ENCODE results near the gene TDRKH.

TDRKH gene

DNA sequence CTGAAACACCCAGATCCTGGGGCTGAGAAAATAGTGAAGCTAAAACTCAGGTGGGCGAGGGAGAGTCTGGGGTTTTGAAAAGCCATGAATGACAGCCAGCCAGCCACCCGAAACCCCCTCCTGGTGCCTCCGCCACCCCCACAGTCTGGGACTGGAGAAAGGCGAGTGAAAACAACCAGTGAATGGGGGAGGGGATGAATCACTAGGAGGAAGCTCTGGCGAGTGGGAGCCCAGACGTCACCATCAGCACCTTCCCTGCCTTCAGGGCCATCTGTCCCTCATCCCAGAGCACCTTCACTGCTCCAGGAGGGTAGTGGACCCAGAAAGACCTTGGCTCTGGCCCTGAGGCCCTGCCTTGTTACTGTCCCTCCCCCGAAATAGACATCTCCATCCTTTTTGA, 32.1 kb upstream of the TDRKH start:
- no peak for DNase-seq (ENCODE audit: low spot score)

DNA sequence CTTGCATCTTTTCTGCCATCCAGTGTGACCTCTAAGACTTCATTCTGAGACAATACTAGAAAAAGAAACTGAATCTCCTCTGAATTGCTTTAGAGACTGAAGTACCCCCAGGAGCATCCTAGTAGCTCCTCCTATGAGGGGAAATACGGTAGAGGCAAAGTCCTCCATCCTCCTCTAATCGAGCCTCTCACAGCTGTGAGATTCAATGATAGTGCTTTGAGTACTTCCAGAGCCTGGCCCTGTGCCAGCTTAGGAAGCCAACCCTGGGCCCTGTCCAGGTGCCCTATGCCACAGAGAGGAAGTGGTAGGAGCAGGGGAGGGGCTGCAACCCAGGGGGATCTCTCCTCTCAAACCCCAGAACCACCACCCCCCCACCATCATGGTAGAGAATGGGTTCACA, 30.6 kb upstream of the TDRKH start:
- DNase-seq (ENCODE audit: low spot score), result no peak

DNA sequence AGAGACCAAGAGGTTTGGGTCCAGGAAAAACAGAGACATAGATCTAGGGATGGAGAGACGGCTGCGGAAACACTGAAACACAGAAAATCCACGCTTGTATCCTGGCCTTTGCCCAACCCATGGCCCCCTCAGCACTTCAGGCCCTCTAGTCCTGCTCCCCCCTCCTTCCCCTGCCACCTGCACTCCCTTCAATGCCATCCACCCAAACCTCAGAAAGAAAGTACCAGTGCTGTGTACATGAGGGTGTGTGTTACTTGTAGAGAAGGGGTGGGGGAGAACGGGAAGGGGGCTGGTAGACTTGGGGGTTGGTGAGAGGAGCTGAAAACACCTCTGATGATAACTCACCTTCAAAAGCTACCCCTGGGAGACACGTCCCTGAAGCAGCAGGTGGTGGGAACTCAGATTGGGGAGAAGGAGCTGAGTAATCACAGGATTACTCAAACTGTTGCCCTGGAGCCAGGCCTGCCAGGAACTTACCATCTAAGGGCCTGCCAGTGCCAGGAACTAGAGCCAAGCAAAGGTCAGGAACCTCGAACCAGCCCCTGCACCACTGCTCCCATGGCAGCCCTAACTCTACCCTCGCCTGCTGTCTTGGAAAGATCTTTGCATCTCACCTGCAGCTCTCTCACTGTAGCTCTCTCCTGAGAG, 29.8 kb upstream of the TDRKH start:
- DNase-seq (ENCODE audit: low spot score), result no peak

GRCh38 chr1:151819227-151819835, 29.0 kb upstream of the TDRKH start:
- DNase-seq (ENCODE audit: low spot score), result no peak

DNA sequence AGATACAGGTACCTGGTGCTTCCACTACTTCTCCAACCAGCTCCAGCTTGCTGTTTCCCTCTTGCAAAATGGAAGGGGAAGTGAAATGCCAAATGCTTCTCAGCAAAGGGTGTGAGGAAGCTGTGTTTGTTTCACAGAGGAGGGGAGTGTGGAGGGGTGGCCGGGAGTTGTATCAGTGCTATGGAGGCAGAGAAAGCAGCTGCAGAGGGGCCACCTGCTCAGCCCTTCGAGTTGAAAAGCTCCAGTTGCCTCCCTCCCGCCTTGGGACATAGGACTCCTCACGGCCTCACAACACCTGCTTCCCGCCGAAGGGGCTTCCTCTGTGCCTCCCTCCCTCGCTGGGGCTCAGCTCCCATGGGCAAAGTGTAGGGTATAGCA, 27.0 kb upstream of the TDRKH start:
- no peak for DNase-seq (ENCODE audit: low spot score)

GRCh38 chr1:151816548-151817352, 26.4 kb upstream of the TDRKH start:
- DNase-seq (ENCODE audit: low spot score), result no peak

DNA sequence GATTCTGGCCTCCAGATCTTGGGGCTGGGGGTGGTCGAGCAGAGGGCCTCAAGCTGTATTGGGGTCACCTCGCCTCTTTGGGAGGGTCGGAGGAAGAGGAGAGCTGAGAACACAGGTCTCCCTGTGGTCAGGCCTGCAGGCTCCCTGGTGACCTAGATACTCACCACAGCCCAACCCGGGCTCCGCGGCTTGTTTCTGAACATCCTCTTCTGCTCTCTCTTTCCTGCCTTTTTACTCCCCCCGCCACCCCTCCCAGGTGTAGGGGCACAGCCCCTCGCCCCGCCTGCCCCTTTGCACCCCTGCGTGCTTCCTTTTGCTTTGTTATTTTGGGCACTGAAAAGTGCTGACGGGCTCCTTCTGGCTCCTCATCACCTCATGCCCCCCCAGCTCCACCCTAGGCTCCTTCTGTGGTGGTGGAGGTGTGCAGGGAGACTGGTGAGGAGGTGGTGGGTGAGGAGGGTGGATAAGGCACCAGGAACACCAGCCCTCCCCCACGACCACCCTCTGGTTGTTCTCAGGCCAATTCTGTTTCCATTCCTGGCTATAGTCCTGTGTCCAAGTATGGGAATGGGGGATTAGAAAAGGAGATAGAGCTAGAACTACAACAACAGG, 25.5 kb upstream of the TDRKH start:
- no peak for DNase-seq (ENCODE audit: low spot score)

DNA sequence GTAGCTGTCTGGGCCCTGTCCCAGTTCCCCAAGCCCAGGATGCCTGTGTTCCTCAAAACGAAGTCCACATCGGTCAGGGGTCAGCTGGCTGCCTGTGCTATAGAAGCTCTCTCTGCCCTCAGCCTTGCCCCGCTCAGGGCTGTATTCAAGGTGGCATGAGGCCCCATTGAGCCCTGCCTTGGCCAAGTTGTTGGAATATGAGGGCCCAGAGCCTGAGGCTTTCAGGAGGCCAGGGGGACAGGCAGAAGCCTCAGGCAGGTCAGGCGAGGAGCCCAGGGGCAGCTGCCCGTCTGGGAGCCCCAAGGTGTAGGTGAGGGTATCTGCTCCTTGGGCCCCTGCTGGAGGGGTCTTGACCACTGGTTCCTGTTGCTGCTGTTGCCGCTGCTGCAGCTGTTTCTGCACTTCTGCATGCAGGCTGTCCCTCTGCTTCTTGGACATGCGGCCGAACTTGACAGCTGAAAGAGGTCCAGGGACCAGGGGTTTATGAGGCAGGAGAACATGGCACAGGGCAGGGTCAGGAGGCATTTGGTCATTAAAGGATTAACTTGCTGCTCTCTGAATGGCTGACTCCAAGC, 24.8 kb upstream of the TDRKH start:
- no peak for DNase-seq (ENCODE audit: low spot score)

DNA sequence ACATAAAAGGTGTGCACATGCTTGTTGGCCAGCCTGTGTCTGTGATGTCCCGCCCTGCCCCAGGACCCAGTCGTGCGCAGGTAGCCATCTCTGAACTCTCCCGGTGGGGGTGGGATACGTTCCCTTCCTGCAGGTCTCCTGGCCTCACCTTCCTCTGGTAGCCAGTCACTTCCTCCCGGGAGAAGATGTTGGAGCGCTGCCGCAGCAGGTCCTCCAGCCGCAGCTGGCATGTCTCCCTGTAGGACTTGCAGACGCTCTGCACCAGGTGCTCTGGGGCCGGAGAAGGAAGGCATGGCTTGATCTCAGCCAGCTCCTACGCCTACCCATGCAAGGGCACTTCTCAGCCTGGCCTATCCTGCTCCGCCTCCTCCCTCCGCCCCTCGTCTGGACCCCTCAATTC, 24.1 kb upstream of the TDRKH start:
- DNase-seq (ENCODE audit: low spot score), result no peak

- DNase-seq (ENCODE audit: low spot score), result no peak
Measured at GRCh38 chr1:151813271-151813977, 23.1 kb upstream of the TDRKH start.

GRCh38 chr1:151811181-151811580, 20.9 kb upstream of the TDRKH start:
- DNase-seq (ENCODE audit: low spot score), result no peak

DNA sequence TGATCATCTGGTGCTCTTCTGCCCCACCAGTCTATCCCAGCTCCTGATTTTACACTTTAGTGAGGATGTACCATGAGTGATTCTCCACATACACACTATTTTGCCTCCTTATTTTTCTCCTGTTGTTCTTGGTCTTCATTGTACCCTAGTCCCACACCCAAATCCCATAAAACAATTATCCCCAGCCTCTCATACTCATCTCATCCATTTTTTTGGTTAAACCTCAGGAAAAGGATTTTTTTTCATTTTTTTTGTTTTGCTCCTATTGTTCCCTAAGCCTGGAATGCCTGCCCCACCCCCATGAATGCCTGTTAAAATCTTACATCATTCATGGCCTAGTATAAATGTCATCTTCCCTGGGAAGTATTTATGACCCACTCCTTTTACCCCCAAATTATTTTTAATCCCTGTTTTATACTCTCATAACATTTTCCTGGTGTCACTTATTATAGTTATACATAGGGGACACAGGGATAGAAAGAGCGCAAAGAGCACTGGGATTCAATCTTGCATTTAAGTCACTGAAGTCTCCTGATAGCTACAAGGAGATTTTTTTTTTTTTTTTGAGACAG, 19.8 kb upstream of the TDRKH start:
- DNase-seq (ENCODE audit: low spot score), result no peak

- DNase-seq (ENCODE audit: low spot score), result no peak
Measured at GRCh38 chr1:151809290-151809984, 19.1 kb upstream of the TDRKH start.

DNA sequence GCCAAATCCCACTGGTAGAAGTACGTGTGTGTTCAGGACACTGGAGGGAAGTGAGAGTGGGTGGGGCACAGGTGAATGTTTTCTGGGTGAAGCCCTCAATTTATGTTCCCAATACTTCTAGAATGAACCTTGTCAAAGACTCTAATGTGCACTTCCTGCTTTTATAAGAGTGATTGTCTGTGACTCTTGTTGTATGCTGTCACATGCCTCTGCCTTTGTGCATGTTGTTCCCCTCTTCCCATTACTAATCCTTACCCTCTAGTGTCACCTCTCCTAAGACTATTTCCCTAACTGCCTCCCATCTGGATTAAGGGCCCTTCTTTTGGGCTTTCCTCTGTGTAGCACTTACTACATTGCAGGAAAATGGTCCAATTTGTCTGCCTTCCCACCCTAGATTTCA, 17.5 kb upstream of the TDRKH start:
- DNase-seq (ENCODE audit: low spot score), result no peak

GRCh38 chr1:151807131-151807530, 16.8 kb upstream of the TDRKH start:
- no peak for DNase-seq (ENCODE audit: low spot score)

DNA sequence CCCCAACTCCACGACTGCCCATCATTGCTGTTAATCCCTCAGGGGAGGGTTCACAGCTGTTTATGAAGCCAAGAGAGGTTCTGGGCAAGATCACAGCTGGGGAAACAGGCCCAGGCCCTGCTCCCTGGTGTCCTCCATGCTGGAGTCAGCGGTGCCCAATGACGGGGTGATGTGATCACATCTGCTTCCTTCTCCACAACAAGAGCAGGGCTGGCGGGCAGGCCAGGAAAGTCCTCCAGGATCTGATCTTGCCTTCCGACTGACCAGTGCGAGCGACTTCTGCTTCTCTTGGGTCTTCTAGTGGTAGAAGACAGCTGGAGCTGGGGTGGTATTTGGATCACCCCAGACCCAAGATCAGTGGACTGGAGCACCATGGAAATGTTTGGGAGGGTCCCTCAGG, 15.9 kb upstream of the TDRKH start:
- no peak for DNase-seq (ENCODE audit: low spot score)

- DNase-seq (ENCODE audit: low spot score), result no peak
Measured at GRCh38 chr1:151805066-151805820, 14.9 kb upstream of the TDRKH start, which contains the start of gene LINGO4. LINGO4 (minus strand) TSS chr1:151805419; CDS start chr1:151802704, 2,715 bp downstream.

- no peak for DNase-seq (ENCODE audit: low spot score)
Measured at GRCh38 chr1:151803915-151804314, 13.6 kb upstream of the TDRKH start.

- DNase-seq (ENCODE audit: low spot score), result no peak
Measured at GRCh38 chr1:151803164-151803563, 12.9 kb upstream of the TDRKH start.

DNA sequence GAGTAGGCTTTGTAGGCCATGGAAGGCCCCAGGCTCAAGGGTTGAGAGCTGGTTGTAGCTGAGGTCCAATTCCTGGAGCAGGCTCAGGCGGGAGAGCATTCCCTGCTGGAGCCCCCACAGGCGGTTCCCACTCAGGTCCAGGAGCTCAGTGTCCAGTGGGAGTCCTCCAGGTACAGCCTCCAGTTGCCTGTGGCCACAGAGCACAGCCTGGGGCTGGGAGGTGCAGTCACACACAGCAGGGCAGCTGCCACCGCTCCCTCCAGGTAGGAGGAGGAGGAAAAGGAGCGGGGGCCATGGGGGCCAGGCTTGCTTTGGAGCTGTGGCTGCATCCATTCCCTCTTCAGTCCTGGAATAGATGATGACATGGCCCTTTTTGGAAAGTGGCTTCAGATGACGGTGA, 12.1 kb upstream of the TDRKH start:
- no peak for DNase-seq (ENCODE audit: low spot score)
